ENCODE results near the gene ATXN1L. TPM values are rescaled to one million over a fixed set of nuclear protein-coding genes. Genes with fewer than 3 reads are reported as not detected.

Gene ATXN1L
- total and polyA plus RNA-seq, 2 donors (not counting 1 experiment from before 2014, with no cell fraction given): 21.3 to 39.5 TPM

DNA sequence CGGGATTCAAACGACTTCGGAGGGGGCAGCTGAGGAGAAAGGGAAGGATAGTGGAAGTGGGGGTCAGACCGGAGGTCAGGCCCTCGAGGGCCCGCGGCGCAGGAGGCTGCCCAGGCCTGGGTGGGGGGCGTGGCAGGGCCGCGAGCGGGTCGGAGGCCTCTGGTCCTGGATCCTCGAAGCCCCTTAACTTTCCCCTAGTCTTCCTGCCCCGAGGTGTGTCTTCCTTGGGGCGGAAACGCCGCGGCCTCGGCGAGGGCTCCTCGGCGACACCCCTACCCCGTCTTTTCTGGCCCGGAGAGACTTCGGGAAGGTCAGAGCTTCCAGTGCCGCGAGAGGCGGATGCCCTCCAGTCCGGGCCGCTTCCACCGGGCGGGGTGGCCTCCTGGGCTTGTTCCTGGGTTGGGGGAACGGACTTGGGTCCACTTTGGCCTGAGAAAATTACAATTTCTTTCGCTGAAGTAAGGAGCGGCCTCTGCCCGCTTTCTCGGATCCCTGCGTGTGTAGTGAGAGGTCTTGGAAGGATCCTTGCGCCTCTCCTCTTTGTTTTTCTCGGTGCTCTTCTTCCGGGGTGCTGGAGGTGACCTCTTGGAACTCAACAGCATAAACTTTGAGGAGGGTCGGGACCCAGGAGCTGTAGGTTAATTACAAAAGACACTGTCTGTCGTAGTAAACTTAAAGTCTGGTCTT, 50.0 kb downstream of the ATXN1L start:
- peak overlapping the region; percentile 83 to 88 for H3K27ac ChIP-seq (ENCODE audit: low read length in 2 of 2)
- H3K9ac ChIP-seq (ENCODE audit: low read length): peak overlapping the region; percentile 96
- no peaks in the 10 kb centered on the region for H3K36me3 ChIP-seq (replicated peaks in 1 of 2; ENCODE audit: control extremely low read depth in 1 of 2, control insufficient read depth in 1 of 2, extremely low read depth in 1 of 2, insufficient read depth in 2 of 2, low read length in 1 of 2)
- Mint-ChIP-seq H3K27ac (peak overlapping the region; percentile 98), H3K27me3 (no peaks in the 10 kb centered on the region), H3K4me1 (peaks cover 28% of the 10 kb centered on the region), H3K4me3 (peak overlapping the region; percentile 97), H3K9me3 (ENCODE audit: insufficient read depth) (no peaks in the 10 kb centered on the region)
- H3K27me3 ChIP-seq (replicated peaks in 1 of 4; ENCODE audit: control extremely low read depth in 1 of 4, control insufficient read depth in 3 of 4, insufficient read depth in 4 of 4, low read length in 3 of 4): no peaks in the 10 kb centered on the region
- H3K79me2 ChIP-seq (ENCODE audit: control insufficient read depth, insufficient read depth, low read length): peaks cover 70% of the 10 kb centered on the region
- ChIA-PET CTCF (interaction anchor here (2.1 to 8.1 kb wide), 2 partner anchors 12 to 87 kb away, joined by 6 to 69 read pairs; partner anchors contain the start of genes AP1G1 and ZNF821), POLR2A (interaction anchor here (0.6 to 4.9 kb wide), 4 partner anchors 12 to 331 kb away, joined by 3 to 37 read pairs (median 18); partner anchors contain the start of genes AP1G1 and ZNF821)
- DNase-seq: no peak
- intact Hi-C loops (cut with micrococcal nuclease): loop anchor here (1.0 to 5.0 kb wide), 9 partner anchors 12 to 334 kb away; partner anchors contain the start of genes DHODH, DHX38, PHLPP2 and TXNL4B
- peaks cover 32% of the 10 kb centered on the region for H4K20me1 ChIP-seq (ENCODE audit: control insufficient read depth, insufficient read depth, low read length, poor library complexity, severe bottlenecking)
- H3K4me2 ChIP-seq (replicated peaks; ENCODE audit: low read depth, low read length, poor library complexity, severe bottlenecking): peak overlapping the region; percentile 90
- peak; percentile 29 for ATAC-seq (ENCODE audit: low read depth)
- no peaks in the 10 kb centered on the region for H3K9me3 ChIP-seq (ENCODE audit: control extremely low read depth in 1 of 3, control insufficient read depth in 2 of 3, insufficient read depth in 1 of 3, low read length in 2 of 3)
- H2AFZ ChIP-seq (ENCODE audit: insufficient read depth, low read depth, low read length, poor library complexity, severe bottlenecking): peak overlapping the region; percentile 83
- peaks cover 19 to 45% of the 10 kb centered on the region in 2 donors for H3K4me1 ChIP-seq (ENCODE audit: control insufficient read depth in 2 of 2, insufficient read depth in 2 of 2, low read length in 2 of 2)
- H3K4me3 ChIP-seq (ENCODE audit: control extremely low read depth in 1 of 5, extremely low read depth in 1 of 5, insufficient read depth in 1 of 5, low read depth in 2 of 5, low read length in 4 of 5): peak overlapping the region; percentile 85 to 100 (median 99)
- TF ChIP-seq, protein P1, sequence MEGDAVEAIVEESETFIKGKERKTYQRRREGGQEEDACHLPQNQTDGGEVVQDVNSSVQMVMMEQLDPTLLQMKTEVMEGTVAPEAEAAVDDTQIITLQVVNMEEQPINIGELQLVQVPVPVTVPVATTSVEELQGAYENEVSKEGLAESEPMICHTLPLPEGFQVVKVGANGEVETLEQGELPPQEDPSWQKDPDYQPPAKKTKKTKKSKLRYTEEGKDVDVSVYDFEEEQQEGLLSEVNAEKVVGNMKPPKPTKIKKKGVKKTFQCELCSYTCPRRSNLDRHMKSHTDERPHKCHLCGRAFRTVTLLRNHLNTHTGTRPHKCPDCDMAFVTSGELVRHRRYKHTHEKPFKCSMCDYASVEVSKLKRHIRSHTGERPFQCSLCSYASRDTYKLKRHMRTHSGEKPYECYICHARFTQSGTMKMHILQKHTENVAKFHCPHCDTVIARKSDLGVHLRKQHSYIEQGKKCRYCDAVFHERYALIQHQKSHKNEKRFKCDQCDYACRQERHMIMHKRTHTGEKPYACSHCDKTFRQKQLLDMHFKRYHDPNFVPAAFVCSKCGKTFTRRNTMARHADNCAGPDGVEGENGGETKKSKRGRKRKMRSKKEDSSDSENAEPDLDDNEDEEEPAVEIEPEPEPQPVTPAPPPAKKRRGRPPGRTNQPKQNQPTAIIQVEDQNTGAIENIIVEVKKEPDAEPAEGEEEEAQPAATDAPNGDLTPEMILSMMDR (IDR thresholded peaks at IDR 0.05): no peak
- TF ChIP-seq EZH2 (IDR thresholded peaks at IDR 0.05; ENCODE audit: borderline replicate concordance, insufficient read depth, low read depth, low read length, poor library complexity, severe bottlenecking): no peak
- WGBS (ENCODE audit: insufficient coverage): 0% methylated on average over 41 of the region's 44 CpGs

Measured in B cell (primary cell).